CD14-positive monocyte (primary cell): ENCODE data around the gene SLC39A9. TPM values are rescaled to one million over a fixed set of nuclear protein-coding genes. Genes with fewer than 3 reads are reported as not detected.
A peak's percentile ranks its signal among the peaks of the same experiment; 100 is the strongest.

Source experiments
- DNase-seq, 3 donors: peaks; one replicate each; pipeline ENCODE4 v3.0.0-alpha.2; 2011 to 2022
- H2AFZ ChIP-seq: 2 replicates; pipeline ENCODE4 v1.6.0; 2012; ENCODE audit warnings: mild to moderate bottlenecking, low read depth, low read length, inconsistent platforms; ENCODE audit not compliant: insufficient read depth, poor library complexity, severe bottlenecking
- H3K27ac ChIP-seq, 2 donors: 1 replicate in 1 of 2; 2 replicates in 1 of 2; pipeline ENCODE4 v1.5.1; 2012 to 2013; ENCODE audit warnings: low read length in 2 of 2, control low read depth in 1 of 2, inconsistent platforms in 1 of 2, low read depth in 1 of 2, mild to moderate bottlenecking in 1 of 2
- H3K27me3 ChIP-seq, 2 donors: one replicate each; pipeline versions ENCODE4 v1.6.0 to v1.6.1; 2011 to 2013; ENCODE audit warnings: low read length in 2 of 2; ENCODE audit not compliant: control insufficient read depth in 2 of 2, insufficient read depth in 2 of 2
- H3K36me3 ChIP-seq, 2 donors: replicated peaks in 1 of 2; 1 replicate in 1 of 2; 2 replicates in 1 of 2; pipeline versions ENCODE4 v1.5.1 to v1.6.1; 2012 to 2013; ENCODE audit warnings: low read length in 2 of 2, control low read depth in 1 of 2, inconsistent platforms in 1 of 2, mild to moderate bottlenecking in 1 of 2; ENCODE audit not compliant: insufficient read depth in 2 of 2, control insufficient read depth in 1 of 2
- H3K4me1 ChIP-seq, 2 donors: 1 replicate in 1 of 2; 2 replicates in 1 of 2; pipeline versions ENCODE4 v1.5.1 to v1.6.1; 2012 to 2013; ENCODE audit warnings: low read length in 2 of 2, control low read depth in 1 of 2, inconsistent platforms in 1 of 2, mild to moderate bottlenecking in 1 of 2, moderate library complexity in 1 of 2; ENCODE audit not compliant: insufficient read depth in 2 of 2, control insufficient read depth in 1 of 2
- H3K4me2 ChIP-seq: replicated peaks from 2 replicates; pipeline ENCODE3; 2012; ENCODE audit warnings: low read length, moderate library complexity, mild to moderate bottlenecking; ENCODE audit not compliant: poor library complexity, severe bottlenecking; ENCODE audit errors: extremely low read depth
- H3K4me3 ChIP-seq, 3 experiments: fragments of 200-600 bp in 1 of 3; sonication (generic) in 1 of 3; replicated peaks in 1 of 3; 1 replicate in 2 of 3; 2 replicates in 1 of 3; pipeline ENCODE4 v1.5.1; 2011 to 2013; ENCODE audit warnings: low read length in 3 of 3, mild to moderate bottlenecking in 3 of 3, control low read depth in 2 of 3, low read depth in 2 of 3, inconsistent platforms in 1 of 3, moderate library complexity in 1 of 3
- H3K79me2 ChIP-seq: 2 replicates; pipeline ENCODE4 v1.6.0; 2012; ENCODE audit warnings: mild to moderate bottlenecking, control low read depth, inconsistent platforms, low read length, moderate library complexity; ENCODE audit not compliant: insufficient read depth
- H3K9ac ChIP-seq: 2 replicates; pipeline ENCODE4 v1.6.0; 2017; ENCODE audit warnings: low read length, mild to moderate bottlenecking; ENCODE audit not compliant: insufficient read depth, poor library complexity, severe bottlenecking
- H3K9me3 ChIP-seq, 2 donors: replicated peaks in 1 of 2; 1 replicate in 1 of 2; 2 replicates in 1 of 2; pipeline versions ENCODE4 v1.5.1 to v1.6.1; 2012 to 2013; ENCODE audit warnings: low read length in 2 of 2, control low read depth in 1 of 2; ENCODE audit not compliant: control insufficient read depth in 1 of 2, insufficient read depth in 1 of 2
- H4K20me1 ChIP-seq: 2 replicates; pipeline ENCODE4 v1.6.0; 2012; ENCODE audit warnings: mild to moderate bottlenecking, low read length, control low read depth, moderate library complexity; ENCODE audit not compliant: insufficient read depth
- H3K27ac Mint-ChIP-seq, 7 donors: one replicate each; pipeline ENCODE4 v1.8.0; 2020; ENCODE audit warnings: mild to moderate bottlenecking in 7 of 7, mixed read lengths in 7 of 7, moderate library complexity in 6 of 7, inconsistent platforms in 2 of 7
- H3K27me3 Mint-ChIP-seq, 3 donors: one replicate each; pipeline ENCODE4 v1.8.0; 2021 to 2022; ENCODE audit warnings: low read depth in 3 of 3, mild to moderate bottlenecking in 3 of 3, mixed read lengths in 3 of 3, moderate library complexity in 3 of 3, inconsistent platforms in 1 of 3
- H3K36me3 Mint-ChIP-seq, 2 donors: one replicate each; pipeline ENCODE4 v1.8.0; 2020; ENCODE audit warnings: mixed read lengths in 2 of 2, inconsistent platforms in 1 of 2, mild to moderate bottlenecking in 1 of 2
- H3K4me1 Mint-ChIP-seq: one replicate; pipeline ENCODE4 v1.8.0; 2020; ENCODE audit warnings: mild to moderate bottlenecking, mixed read lengths
- H3K4me3 Mint-ChIP-seq, 2 donors: one replicate each; pipeline ENCODE4 v1.8.0; 2020; ENCODE audit warnings: mild to moderate bottlenecking in 2 of 2, mixed read lengths in 2 of 2, moderate library complexity in 1 of 2
- H3K9me3 Mint-ChIP-seq, 7 donors: one replicate each; pipeline ENCODE4 v1.8.0; 2020 to 2022; ENCODE audit warnings: mixed read lengths in 7 of 7, mild to moderate bottlenecking in 6 of 7, moderate library complexity in 6 of 7, inconsistent platforms in 2 of 7
- WGBS: methylation state at CpG from one replicate; pipeline ENCODE4 v1.1.5; 2013; ENCODE audit warnings: missing lambda C conversion rate; ENCODE audit not compliant: insufficient coverage; 5-methylcytosine and 5-hydroxymethylcytosine counted together
- intact Hi-C, 2 donors: fragments of 100-400 bp; cut with micrococcal nuclease; formaldehyde crosslinking; loops; one replicate each; pipeline versions ENCODE4 v1.15.0 to v1.15.1; 2023
- polyA plus RNA-seq, 3 donors: library from polyadenylated mRNA; depleted of rRNA in 1 of 3; unstranded in 2 of 3; stranded (reverse) in 1 of 3; fragments of 300-500 nt in 2 of 3; fragments of >200 nt in 1 of 3; fragmentation: Illumina TruSeq in 2 of 3; gene quantifications; 1 replicate in 2 of 3; 2 replicates in 1 of 3; pipeline ENCODE4 v1.2.3, GENCODE V29; 2012 to 2021
- TF ChIP-seq, protein P1 (sequence below): fragments of 200-600 bp; IDR thresholded peaks from one replicate; pipeline ENCODE4 v1.8.0; 2022; ENCODE audit warnings: antibody characterized with exemption, mild to moderate bottlenecking

The SLC39A9 gene
- polyA plus RNA-seq, 3 donors: 28.6 to 44.2 (median 37.6) TPM

DNA sequence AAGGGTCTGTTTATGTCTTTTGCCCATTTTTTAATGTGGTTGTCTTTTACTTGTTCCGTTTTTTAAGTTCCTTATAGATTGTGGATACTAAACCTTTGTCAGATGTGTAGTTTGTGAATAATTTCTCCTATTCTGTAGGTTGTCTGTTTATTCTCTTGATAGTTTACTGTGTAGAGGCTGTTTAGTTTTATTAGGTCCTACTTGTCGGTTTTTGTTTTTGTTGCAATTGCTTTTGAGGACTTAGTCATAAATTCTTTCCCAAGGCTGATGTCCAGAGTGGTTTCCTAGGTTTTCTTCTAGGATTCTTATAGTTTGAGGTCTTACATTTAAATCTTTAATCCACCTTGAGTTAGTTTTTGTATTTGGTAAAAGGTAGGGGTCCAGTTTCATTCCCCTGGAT lies 33.9 kb downstream of the SLC39A9 start:
- peaks cover 8% of the 10 kb centered on the region for H4K20me1 ChIP-seq
- no peak overlapping the region for H3K4me2 ChIP-seq
- Mint-ChIP-seq H3K9me3 (peaks cover 0 to 4% (median 0%) of the 10 kb centered on the region in 7 donors), H3K4me1 (peaks cover 25% of the 10 kb centered on the region), H3K4me3 (no peak overlapping the region), H3K27ac (no peak overlapping the region), H3K36me3 (peaks cover 13 to 24% of the 10 kb centered on the region in 2 donors), H3K27me3 (no peaks in the 10 kb centered on the region)
- TF ChIP-seq, protein P1, sequence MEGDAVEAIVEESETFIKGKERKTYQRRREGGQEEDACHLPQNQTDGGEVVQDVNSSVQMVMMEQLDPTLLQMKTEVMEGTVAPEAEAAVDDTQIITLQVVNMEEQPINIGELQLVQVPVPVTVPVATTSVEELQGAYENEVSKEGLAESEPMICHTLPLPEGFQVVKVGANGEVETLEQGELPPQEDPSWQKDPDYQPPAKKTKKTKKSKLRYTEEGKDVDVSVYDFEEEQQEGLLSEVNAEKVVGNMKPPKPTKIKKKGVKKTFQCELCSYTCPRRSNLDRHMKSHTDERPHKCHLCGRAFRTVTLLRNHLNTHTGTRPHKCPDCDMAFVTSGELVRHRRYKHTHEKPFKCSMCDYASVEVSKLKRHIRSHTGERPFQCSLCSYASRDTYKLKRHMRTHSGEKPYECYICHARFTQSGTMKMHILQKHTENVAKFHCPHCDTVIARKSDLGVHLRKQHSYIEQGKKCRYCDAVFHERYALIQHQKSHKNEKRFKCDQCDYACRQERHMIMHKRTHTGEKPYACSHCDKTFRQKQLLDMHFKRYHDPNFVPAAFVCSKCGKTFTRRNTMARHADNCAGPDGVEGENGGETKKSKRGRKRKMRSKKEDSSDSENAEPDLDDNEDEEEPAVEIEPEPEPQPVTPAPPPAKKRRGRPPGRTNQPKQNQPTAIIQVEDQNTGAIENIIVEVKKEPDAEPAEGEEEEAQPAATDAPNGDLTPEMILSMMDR: no peak
- no peak overlapping the region for H3K9ac ChIP-seq
- H3K9me3 ChIP-seq: no peaks in the 10 kb centered on the region
- no peaks in the 10 kb centered on the region for H3K27me3 ChIP-seq
- no peak overlapping the region for H3K27ac ChIP-seq
- no peak for DNase-seq
- H3K4me3 ChIP-seq: no peak overlapping the region
- H3K4me1 ChIP-seq: peaks cover 12 to 13% of the 10 kb centered on the region in 2 donors
- no peak overlapping the region for H2AFZ ChIP-seq
- intact Hi-C loops: no loop called here
- peaks cover 2 to 7% of the 10 kb centered on the region in 2 donors for H3K36me3 ChIP-seq
- H3K79me2 ChIP-seq: peaks cover 60% of the 10 kb centered on the region
- WGBS: no CpG with 5 or more reads among the region's 2 CpGs

DNA sequence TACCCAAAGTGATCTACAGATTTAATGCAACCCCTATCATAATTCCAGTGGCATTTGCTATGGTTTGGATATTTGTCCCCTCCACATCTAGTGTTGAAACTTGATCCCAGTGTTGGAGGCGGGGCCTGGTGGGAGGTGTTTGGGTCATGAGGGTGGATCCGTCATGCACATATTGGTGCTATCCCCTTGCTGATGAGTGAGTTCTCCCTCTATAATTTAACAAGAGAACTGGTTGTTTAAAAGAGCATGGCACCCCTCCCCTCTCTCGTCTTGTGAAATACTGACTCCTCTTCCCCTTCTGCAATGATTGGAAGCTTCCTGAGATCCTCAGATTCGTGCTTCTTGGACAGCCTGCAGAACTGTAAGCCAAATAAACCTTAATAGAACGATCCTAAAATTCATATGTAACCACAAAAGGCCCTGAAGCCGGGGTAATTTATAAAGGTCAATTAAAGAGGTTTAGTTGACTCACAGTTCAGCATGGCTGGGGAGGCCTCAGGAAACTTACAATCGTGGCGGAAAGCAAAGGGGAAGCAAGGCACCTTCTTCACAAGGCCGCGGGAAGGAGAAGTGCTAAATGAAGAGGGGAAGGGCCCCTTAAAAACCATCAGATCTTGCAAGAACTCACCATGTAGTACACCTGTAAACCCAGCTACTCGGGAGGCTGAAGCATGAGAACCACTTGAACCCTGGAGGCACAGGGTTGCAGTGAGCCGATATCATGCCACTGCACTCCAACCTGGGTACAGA lies 41.2 kb downstream of the SLC39A9 start:
- TF ChIP-seq, protein P1: no peak
- H3K27me3 Mint-ChIP-seq: no peaks in the 10 kb centered on the region

More for the DNA sequence above, 41.2 kb downstream of the SLC39A9 start:
- Histone ChIP-seq H3K4me2 (peak overlapping the region; percentile 42), H4K20me1 (peaks cover 3% of the 10 kb centered on the region), H3K27me3 (no peaks in the 10 kb centered on the region), H3K27ac (peak overlapping the region; percentile 42 to 62), H3K9me3 (no peaks in the 10 kb centered on the region), H3K36me3 (peaks cover 20 to 33% of the 10 kb centered on the region in 2 donors), H2AFZ (peak overlapping the region; percentile 39), H3K79me2 (peaks cover 45% of the 10 kb centered on the region), H3K9ac (no peak overlapping the region), H3K4me3 (peak overlapping the region in 1 of 3 experiments; percentile 51), H3K4me1 (peaks cover 14 to 15% of the 10 kb centered on the region in 2 donors)
- Mint-ChIP-seq H3K4me1 (peaks cover 30% of the 10 kb centered on the region), H3K27ac (peak overlapping the region; percentile 62 to 90 (median 87)), H3K36me3 (peaks cover 30 to 34% of the 10 kb centered on the region in 2 donors), H3K4me3 (peak overlapping the region; percentile 58 to 71), H3K9me3 (no peaks in the 10 kb centered on the region)
- 33% methylated on average over 3 of the region's 12 CpGs for WGBS
- peak; percentile 30 to 39 (median 32) for DNase-seq
- intact Hi-C loops: no loop called here
